Endothelial cell of umbilical vein (primary cell): ENCODE data around the gene LOX. TPM values are rescaled to one million over a fixed set of nuclear protein-coding genes. Genes with fewer than 3 reads are reported as not detected.

ENCODE experiments used
- BruUV-seq: library from RNA; stranded (reverse); fragments of 400-500 nt; replicated peaks from 2 replicates; lab custom pipeline; 2021; lab: Mats Ljungman, UMichigan
- CTCF ChIA-PET: fragments of 300-600, 350-600 bp; sonication (Branson Sonifier 250); formaldehyde crosslinking; loops from one replicate; lab custom pipeline; 2021; ENCODE audit warnings: antibody characterized with exemption, inconsistent platforms; lab: Charles Lee
- POLR2A ChIA-PET: fragments of 300-600, 350-600 bp; sonication (Branson Sonifier 250); formaldehyde crosslinking; loops from one replicate; lab custom pipeline; 2021; ENCODE audit warnings: antibody characterized with exemption, inconsistent platforms; lab: Charles Lee
- DNase-seq: peaks from one replicate; pipeline ENCODE4 v3.0.0-alpha.2; 2011; ENCODE audit warnings: low read depth, low spot score
- FAIRE-seq: peaks from 2 replicates; lab custom pipeline; 2011; peaks lifted over from hg19 to GRCh38; lab: Jason Lieb, UNC
- H2AFZ ChIP-seq: 2 replicates; pipeline ENCODE4 v1.6.0; 2012; ENCODE audit warnings: low read depth, low read length, control low read depth, inconsistent platforms
- H3K27ac ChIP-seq: 2 replicates; pipeline ENCODE4 v1.5.1; 2011; ENCODE audit warnings: low read depth, mild to moderate bottlenecking, control low read depth, low read length, moderate library complexity; ENCODE audit not compliant: insufficient read depth
- H3K27me3 ChIP-seq, 2 experiments: 2 replicates each; pipeline versions ENCODE4 v1.6.0 to v1.6.1; 2011; ENCODE audit warnings: low read length in 2 of 2, mixed read lengths in 1 of 2; ENCODE audit not compliant: control insufficient read depth in 2 of 2, insufficient read depth in 2 of 2
- H3K36me3 ChIP-seq, 2 experiments: 2 replicates in 1 of 2; 3 replicates in 1 of 2; pipeline ENCODE4 v1.5.1; 2011; ENCODE audit warnings: low read length in 2 of 2, mild to moderate bottlenecking in 1 of 2, moderate library complexity in 1 of 2; ENCODE audit not compliant: control insufficient read depth in 2 of 2, insufficient read depth in 2 of 2; ENCODE audit errors: extremely low read depth in 1 of 2
- H3K4me1 ChIP-seq: 3 replicates; pipeline ENCODE4 v1.5.1; 2011; ENCODE audit warnings: mild to moderate bottlenecking, low read length; ENCODE audit not compliant: control insufficient read depth, insufficient read depth; ENCODE audit errors: extremely low read depth
- H3K4me2 ChIP-seq: 2 replicates; pipeline ENCODE4 v1.6.1; 2011; ENCODE audit warnings: low read length, control low read depth, mixed read lengths; ENCODE audit not compliant: insufficient read depth
- H3K4me3 ChIP-seq, 3 experiments: fragments of 200-600 bp in 1 of 3; sonication (generic), shearing (Covaris generic) in 1 of 3; replicated peaks in 1 of 3; 2 replicates each; pipeline ENCODE4 v1.5.1; 2011 to 2016; ENCODE audit warnings: control low read depth in 3 of 3, low read length in 3 of 3, mild to moderate bottlenecking in 2 of 3, inconsistent platforms in 1 of 3, low read depth in 1 of 3, moderate library complexity in 1 of 3; ENCODE audit not compliant: insufficient read depth in 1 of 3
- H3K79me2 ChIP-seq: 2 replicates; pipeline ENCODE4 v1.6.0; 2012; ENCODE audit warnings: low read length, inconsistent platforms; ENCODE audit not compliant: control insufficient read depth, insufficient read depth
- H3K9ac ChIP-seq: replicated peaks from 2 replicates; pipeline ENCODE3; 2011; ENCODE audit warnings: low read length, control low read depth; ENCODE audit not compliant: insufficient read depth; ENCODE audit errors: extremely low read depth
- H3K9me1 ChIP-seq: replicated peaks from 3 replicates; pipeline ENCODE4 v1.6.0; 2011; ENCODE audit warnings: mild to moderate bottlenecking, low read length; ENCODE audit not compliant: control insufficient read depth, insufficient read depth; ENCODE audit errors: extremely low read depth
- H3K9me3 ChIP-seq: replicated peaks from 2 replicates; pipeline ENCODE4 v1.5.1; 2012; ENCODE audit warnings: low read length, inconsistent platforms; ENCODE audit not compliant: control insufficient read depth, insufficient read depth
- H4K20me1 ChIP-seq: replicated peaks from 2 replicates; pipeline ENCODE3; 2011; ENCODE audit warnings: mild to moderate bottlenecking, low read length; ENCODE audit not compliant: control insufficient read depth, insufficient read depth; ENCODE audit errors: extremely low read depth
- CTCF ChIP-seq, 2 donors: IDR thresholded peaks; 1 replicate in 1 of 2; 2 replicates in 1 of 2; pipeline ENCODE4 v1.5.1; 2011; ENCODE audit warnings: low read length in 2 of 2, mild to moderate bottlenecking in 2 of 2, moderate library complexity in 2 of 2, control low read depth in 1 of 2, inconsistent platforms in 1 of 2, low read depth in 1 of 2; ENCODE audit not compliant: insufficient read depth in 1 of 2; ENCODE audit errors: extremely low read depth in 1 of 2
- FOS ChIP-seq: IDR thresholded peaks from 2 replicates; pipeline ENCODE4 v1.6.1; 2011; ENCODE audit warnings: mild to moderate bottlenecking, low read length, moderate library complexity, borderline replicate concordance; ENCODE audit not compliant: insufficient read depth
- GATA2 ChIP-seq: IDR thresholded peaks from 2 replicates; pipeline ENCODE4 v1.7.0; 2011; ENCODE audit warnings: low read depth, mild to moderate bottlenecking, moderate library complexity, mixed read lengths, low read length; ENCODE audit not compliant: insufficient read length, insufficient read depth
- MYC ChIP-seq: IDR thresholded peaks from one replicate; pipeline ENCODE4 v1.6.1; 2011; ENCODE audit warnings: mild to moderate bottlenecking, low read depth, low read length
- POLR2AphosphoS5 ChIP-seq: IDR thresholded peaks from 2 replicates; pipeline ENCODE4 v1.6.1; 2012; ENCODE audit warnings: low read depth, mild to moderate bottlenecking, control low read depth, low read length, moderate library complexity; ENCODE audit not compliant: insufficient read depth
- dilution Hi-C: fragments of 300-500 bp; cut with MboI; formaldehyde crosslinking; loops from one replicate; pipeline ENCODE4 v1.15.0; 2019; ENCODE audit warnings: low sequenced_read_pairs; ENCODE audit not compliant: extremely low pct_ligation_motif_present
- intact Hi-C: fragments of 100-400 bp; cut with micrococcal nuclease; formaldehyde crosslinking; loops from one replicate; pipeline ENCODE4 v1.10.0; 2022
- polyA plus RNA-seq, 4 experiments: library from polyadenylated mRNA; depleted of rRNA in 3 of 4; stranded (reverse) in 3 of 4; unstranded in 1 of 4; fragments of >200 nt; gene quantifications; 2 replicates each; pipeline versions ENCODE4 v1.2.1 to v1.2.3, GENCODE V29; 2011 to 2012; ENCODE audit warnings: missing spikeins in 1 of 4
- total RNA-seq: library from RNA; stranded (reverse); gene quantifications from 2 replicates; pipeline ENCODE4 v1.2.3, GENCODE V29; 2021
- TF ChIP-seq, protein P1 (sequence below): IDR thresholded peaks from 2 replicates; pipeline ENCODE4 v1.6.1; 2011; ENCODE audit not compliant: insufficient read depth, insufficient read length

Gene LOX
- total and polyA plus RNA-seq, 2 donors (not counting 3 experiments of a cell fraction or from before 2014, with no cell fraction given): 39.0 to 79.1 TPM

- intact Hi-C loops (loop anchor here (1.0 to 10.0 kb wide), 8 partner anchors 12 to 1613 kb away; partner anchors contain the start of genes PRR16 and SNCAIP), dilution Hi-C loops (loop anchor here (25.0 kb wide), 1 partner anchor 110 kb away; no protein-coding TSS in a partner anchor)
- DNase-seq (peak; percentile 56), FAIRE-seq (no peak)
- Histone ChIP-seq H3K4me1 (peaks cover 40% of the 10 kb centered on the region), H3K4me3 (peak overlapping the region; percentile 51 to 68 (median 67)), H3K27me3 (no peaks in the 10 kb centered on the region), H3K4me2 (peak overlapping the region; percentile 91), H2AFZ (peak overlapping the region; percentile 97), H3K9me1 (no peaks in the 10 kb centered on the region), H3K9me3 (no peaks in the 10 kb centered on the region), H3K79me2 (peaks cover 14% of the 10 kb centered on the region), H3K9ac (peak overlapping the region; percentile 83), H3K36me3 (peaks cover 0 to 6% of the 10 kb centered on the region in 2 experiments), H3K27ac (peak overlapping the region; percentile 88), H4K20me1 (no peaks in the 10 kb centered on the region)
- CTCF ChIA-PET: interaction anchor here (1.3 to 4.9 kb wide), 15 partner anchors 12 to 118 kb away, joined by 6 to 164 read pairs (median 17); partner anchors contain the start of gene SRFBP1
- TSS peak; percentile 49 for BruUV-seq
- POLR2A ChIA-PET: interaction anchor here (2.6 kb wide), 1 partner anchor 109 kb away, joined by 16 read pairs; no protein-coding TSS in a partner anchor
- TF ChIP-seq POLR2AphosphoS5 (no peak), GATA2 (no peak), MYC (no peak), CTCF (IDR thresholded peaks at IDR 0.05; ENCODE audit: extremely low read depth in 1 of 2, insufficient read depth in 1 of 2, low read depth in 1 of 2, low read length in 2 of 2) (no peak), FOS (no peak)
- TF ChIP-seq, protein P1, sequence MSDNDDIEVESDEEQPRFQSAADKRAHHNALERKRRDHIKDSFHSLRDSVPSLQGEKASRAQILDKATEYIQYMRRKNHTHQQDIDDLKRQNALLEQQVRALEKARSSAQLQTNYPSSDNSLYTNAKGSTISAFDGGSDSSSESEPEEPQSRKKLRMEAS: no peak
Measured at GRCh38 chr5:122077366-122078115, 518 bp downstream of the LOX start.
